Parathyroid adenoma (tissue), 2 donors: ENCODE data around the gene INF2.

ENCODE experiments used
- H2AFZ ChIP-seq: fragments of 300-600 bp; sonication (generic); one replicate; pipeline ENCODE4 v1.7.0; 2017; ENCODE audit warnings: antibody characterized with exemption, mild to moderate bottlenecking
- H3K27ac ChIP-seq: fragments of 300-600 bp; sonication (generic); one replicate; pipeline ENCODE4 v1.7.0; 2017
- H3K27me3 ChIP-seq: fragments of 300-600 bp; sonication (generic); one replicate; pipeline ENCODE4 v1.7.0; 2017; ENCODE audit warnings: low read length; ENCODE audit not compliant: control insufficient read depth, insufficient read depth
- H3K36me3 ChIP-seq: fragments of 300-600 bp; sonication (generic); one replicate; pipeline ENCODE4 v1.7.0; 2017; ENCODE audit warnings: low read length; ENCODE audit not compliant: control insufficient read depth, insufficient read depth
- H3K4me1 ChIP-seq: fragments of 300-600 bp; sonication (generic); one replicate; pipeline ENCODE4 v1.7.0; 2017; ENCODE audit warnings: control low read depth
- H3K4me2 ChIP-seq: fragments of 300-600 bp; sonication (generic); one replicate; pipeline ENCODE4 v1.7.0; 2017; ENCODE audit warnings: low read length
- H3K4me3 ChIP-seq: fragments of 300-600 bp; sonication (generic); one replicate; pipeline ENCODE4 v1.7.0; 2017; ENCODE audit warnings: low read depth, low read length
- H3K79me2 ChIP-seq: fragments of 300-600 bp; sonication (generic); one replicate; pipeline ENCODE4 v1.7.0; 2017; ENCODE audit warnings: control low read depth
- H3K9ac ChIP-seq: fragments of 300-600 bp; sonication (generic); one replicate; pipeline ENCODE4 v1.7.0; 2017; ENCODE audit warnings: mild to moderate bottlenecking
- H3K9me3 ChIP-seq: fragments of 300-600 bp; sonication (generic); one replicate; pipeline ENCODE4 v1.7.0; 2017; ENCODE audit warnings: low read length; ENCODE audit not compliant: control insufficient read depth
- TF ChIP-seq, protein P1 (sequence below): fragments of 300-600 bp; sonication (generic); IDR thresholded peaks from one replicate; pipeline ENCODE4 v1.7.0; 2017; ENCODE audit warnings: antibody characterized with exemption, mild to moderate bottlenecking
- donor health status: primary hyperparathyroidism.

The INF2 gene

DNA sequence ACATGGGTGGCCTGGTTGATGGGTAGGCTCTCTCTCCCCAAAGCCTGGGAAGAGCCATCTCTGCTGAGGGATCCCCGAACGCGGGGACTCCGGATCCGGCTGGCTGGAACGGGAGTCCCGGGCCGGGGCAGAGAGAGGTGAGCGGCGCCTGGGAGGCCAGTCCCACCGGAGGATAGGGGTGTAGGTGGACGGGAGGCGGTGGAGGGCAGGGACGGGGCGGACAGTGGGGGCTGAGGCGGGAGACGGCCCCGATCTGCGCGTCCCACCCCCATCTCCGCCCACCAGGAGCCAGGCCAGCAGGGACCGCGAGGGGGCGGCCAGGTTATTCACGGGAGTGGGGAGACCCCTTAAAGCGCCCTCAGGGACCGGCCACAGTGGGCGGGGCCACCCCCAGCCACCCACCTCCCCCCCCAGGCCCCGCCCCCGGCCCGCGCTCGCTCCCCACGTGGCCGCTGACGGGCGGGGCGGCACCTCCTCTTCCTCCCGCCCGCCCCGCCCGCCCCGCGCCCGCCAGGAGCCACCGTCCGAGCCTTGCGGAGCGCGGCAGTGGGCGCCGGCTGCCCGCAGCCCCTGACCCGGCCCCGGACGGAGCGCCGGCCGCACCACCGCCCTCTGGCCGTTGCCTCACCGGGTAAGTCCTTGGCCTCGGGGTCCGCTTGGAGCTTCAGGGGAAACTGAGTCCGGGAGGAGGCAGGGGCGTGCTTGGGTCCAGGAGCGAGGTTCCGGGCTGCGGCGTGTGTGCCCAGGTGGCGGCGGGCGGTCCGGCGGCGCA lies at the start of gene INF2:
Gene INF2 (plus strand): TSS at position 510 of the 772 bp plus-strand sequence. CDS start 11,748 bp downstream, outside the sequence.
- peaks cover 3% of the 10 kb centered on the region for H3K79me2 ChIP-seq
- H3K4me3 ChIP-seq: peak within 1 kb of the TSS; percentile 79
- H3K9ac ChIP-seq: no peak within 1 kb of the TSS
- H3K27ac ChIP-seq: peak within 1 kb of the TSS; percentile 34
- peak within 1 kb of the TSS; percentile 97 for H2AFZ ChIP-seq
- H3K27me3 ChIP-seq: no peaks in the 10 kb centered on the region
- no peaks in the 10 kb centered on the region for H3K36me3 ChIP-seq
- H3K4me1 ChIP-seq: peaks cover 11% of the 10 kb centered on the region
- peak within 1 kb of the TSS; percentile 98 for H3K4me2 ChIP-seq
- TF ChIP-seq, protein P1, sequence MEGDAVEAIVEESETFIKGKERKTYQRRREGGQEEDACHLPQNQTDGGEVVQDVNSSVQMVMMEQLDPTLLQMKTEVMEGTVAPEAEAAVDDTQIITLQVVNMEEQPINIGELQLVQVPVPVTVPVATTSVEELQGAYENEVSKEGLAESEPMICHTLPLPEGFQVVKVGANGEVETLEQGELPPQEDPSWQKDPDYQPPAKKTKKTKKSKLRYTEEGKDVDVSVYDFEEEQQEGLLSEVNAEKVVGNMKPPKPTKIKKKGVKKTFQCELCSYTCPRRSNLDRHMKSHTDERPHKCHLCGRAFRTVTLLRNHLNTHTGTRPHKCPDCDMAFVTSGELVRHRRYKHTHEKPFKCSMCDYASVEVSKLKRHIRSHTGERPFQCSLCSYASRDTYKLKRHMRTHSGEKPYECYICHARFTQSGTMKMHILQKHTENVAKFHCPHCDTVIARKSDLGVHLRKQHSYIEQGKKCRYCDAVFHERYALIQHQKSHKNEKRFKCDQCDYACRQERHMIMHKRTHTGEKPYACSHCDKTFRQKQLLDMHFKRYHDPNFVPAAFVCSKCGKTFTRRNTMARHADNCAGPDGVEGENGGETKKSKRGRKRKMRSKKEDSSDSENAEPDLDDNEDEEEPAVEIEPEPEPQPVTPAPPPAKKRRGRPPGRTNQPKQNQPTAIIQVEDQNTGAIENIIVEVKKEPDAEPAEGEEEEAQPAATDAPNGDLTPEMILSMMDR: no peak
- H3K9me3 ChIP-seq: no peaks in the 10 kb centered on the region

DNA sequence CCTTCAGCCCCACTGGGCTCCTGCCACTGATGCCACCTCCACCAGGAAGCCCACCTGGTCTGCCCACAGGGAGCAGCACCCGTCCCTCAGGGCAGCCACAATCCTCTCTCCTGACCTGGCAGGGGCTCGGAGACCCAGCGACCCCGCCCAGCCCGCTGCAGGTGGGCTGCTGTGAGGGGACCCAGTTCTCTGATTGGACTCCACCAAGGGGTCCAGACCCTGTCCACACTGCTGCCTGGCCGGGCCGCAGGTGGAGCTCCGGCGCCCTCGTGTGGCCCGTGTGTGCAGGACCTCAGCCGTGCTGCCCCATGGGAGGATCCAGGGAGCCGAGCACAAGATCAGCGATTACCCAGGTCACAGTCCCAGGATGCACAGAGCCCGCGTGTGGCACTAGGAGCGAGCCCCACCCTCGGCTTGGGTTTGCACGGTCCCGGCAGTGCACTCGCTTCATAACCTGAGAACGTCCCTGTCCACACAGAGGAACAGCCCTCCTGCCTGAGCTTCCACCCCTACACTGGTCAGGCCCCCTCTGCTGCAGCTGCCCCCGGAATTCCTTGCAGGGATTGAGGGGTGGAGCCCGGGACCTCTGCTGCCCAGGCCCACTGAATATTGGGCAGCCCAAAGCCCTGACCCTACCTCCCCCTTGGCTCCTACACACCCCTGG lies 49.4 kb upstream of the INF2 start:
- Histone ChIP-seq H3K4me3 (no peak overlapping the region), H3K9ac (no peak overlapping the region), H3K79me2 (no peaks in the 10 kb centered on the region), H3K27me3 (no peaks in the 10 kb centered on the region), H3K36me3 (no peaks in the 10 kb centered on the region), H3K4me2 (no peak overlapping the region), H3K9me3 (peaks cover 3% of the 10 kb centered on the region), H3K4me1 (no peaks in the 10 kb centered on the region), H3K27ac (no peak overlapping the region), H2AFZ (no peak overlapping the region)
- TF ChIP-seq, protein P1: peak; percentile 93

DNA sequence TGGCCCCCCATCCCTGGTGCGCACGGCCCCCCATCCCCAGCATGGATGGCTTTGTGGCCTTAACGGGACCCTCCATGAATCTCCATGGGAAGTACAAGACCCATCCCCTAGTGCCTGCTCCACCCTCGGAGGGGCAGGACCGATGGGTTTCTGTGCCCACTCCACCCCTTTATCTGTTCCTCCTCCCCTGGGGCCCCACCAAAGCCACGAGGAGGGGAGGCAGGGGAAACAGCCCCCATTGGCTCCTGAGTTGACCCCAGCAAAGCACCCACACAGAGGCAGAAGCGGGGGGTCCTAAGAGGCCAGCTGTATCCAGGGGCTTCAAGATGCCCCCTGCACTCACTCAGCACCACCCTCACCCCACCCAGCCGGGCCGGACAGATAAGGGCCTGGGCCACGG lies 48.7 kb upstream of the INF2 start:
- TF ChIP-seq, protein P1: no peak
- Histone ChIP-seq H3K27ac (no peak overlapping the region), H3K9ac (no peak overlapping the region), H2AFZ (no peak overlapping the region), H3K4me2 (no peak overlapping the region), H3K4me1 (no peaks in the 10 kb centered on the region), H3K9me3 (peaks cover 3% of the 10 kb centered on the region), H3K79me2 (no peaks in the 10 kb centered on the region), H3K36me3 (no peaks in the 10 kb centered on the region), H3K4me3 (no peak overlapping the region), H3K27me3 (no peaks in the 10 kb centered on the region)

DNA sequence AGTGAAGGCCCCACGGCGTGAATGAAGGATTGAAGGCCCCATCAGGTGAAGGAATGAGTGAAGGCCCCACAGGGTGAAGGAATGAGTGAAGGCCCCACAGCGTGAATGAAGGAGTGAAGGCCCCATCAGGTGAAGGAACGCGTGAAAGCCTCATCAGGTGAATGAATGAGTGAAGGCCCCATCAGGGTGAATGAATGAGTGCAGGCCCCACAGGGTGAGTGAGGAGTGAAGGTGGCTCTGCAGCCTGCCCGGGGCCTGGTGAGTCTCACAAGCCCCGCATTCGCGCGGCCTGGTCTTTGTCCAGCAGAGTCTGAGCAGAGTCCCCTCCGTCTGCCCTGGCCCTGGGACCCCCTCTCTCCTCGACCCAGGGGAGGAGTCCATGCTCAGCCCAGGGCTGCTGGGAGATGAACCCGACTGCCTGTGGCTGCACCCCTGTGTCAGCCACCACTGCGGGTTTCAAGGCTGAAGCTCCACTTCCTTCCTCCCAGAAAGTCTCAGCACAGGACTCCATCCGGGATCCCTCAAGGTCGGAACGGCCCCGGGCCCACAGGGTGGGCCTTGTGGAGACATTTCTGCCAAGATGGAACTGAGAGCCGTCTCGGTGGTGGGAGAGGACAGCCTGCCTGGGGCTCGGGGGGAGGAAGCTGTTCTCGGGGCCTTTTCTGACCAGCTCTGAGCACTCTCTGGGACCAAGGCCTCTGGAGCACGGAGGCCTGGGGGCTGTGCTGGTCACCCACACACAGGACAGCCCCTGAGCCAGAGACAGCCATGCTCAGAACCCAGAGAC lies 47.5 kb upstream of the INF2 start:
- Histone ChIP-seq H3K9ac (no peak overlapping the region), H3K36me3 (no peaks in the 10 kb centered on the region), H3K4me1 (no peaks in the 10 kb centered on the region), H2AFZ (no peak overlapping the region), H3K27me3 (no peaks in the 10 kb centered on the region), H3K27ac (no peak overlapping the region), H3K4me2 (no peak overlapping the region), H3K9me3 (peaks cover 3% of the 10 kb centered on the region), H3K4me3 (no peak overlapping the region), H3K79me2 (no peaks in the 10 kb centered on the region)
- TF ChIP-seq, protein P1: no peak
